OCI-LY1 (cell line): Measurements from ENCODE around the gene HES1.

ENCODE experiments used
- EZH2 ChIP-seq: fragments of 200-600 bp; sonication (generic), shearing (Covaris generic); IDR thresholded peaks from 2 replicates; pipeline ENCODE4 v1.8.0; 2017; ENCODE audit warnings: borderline replicate concordance, mixed run types, mild to moderate bottlenecking, antibody characterized with exemption, low read length, moderate library complexity, mixed read lengths
- TF ChIP-seq, protein P1 (sequence below): fragments of 200-600 bp; sonication (generic), shearing (Covaris generic); IDR thresholded peaks from 2 replicates; pipeline ENCODE4 v1.5.1; 2017; ENCODE audit warnings: mild to moderate bottlenecking, antibody characterized with exemption, low read length, moderate library complexity, mixed read lengths

- TF ChIP-seq, protein P1, sequence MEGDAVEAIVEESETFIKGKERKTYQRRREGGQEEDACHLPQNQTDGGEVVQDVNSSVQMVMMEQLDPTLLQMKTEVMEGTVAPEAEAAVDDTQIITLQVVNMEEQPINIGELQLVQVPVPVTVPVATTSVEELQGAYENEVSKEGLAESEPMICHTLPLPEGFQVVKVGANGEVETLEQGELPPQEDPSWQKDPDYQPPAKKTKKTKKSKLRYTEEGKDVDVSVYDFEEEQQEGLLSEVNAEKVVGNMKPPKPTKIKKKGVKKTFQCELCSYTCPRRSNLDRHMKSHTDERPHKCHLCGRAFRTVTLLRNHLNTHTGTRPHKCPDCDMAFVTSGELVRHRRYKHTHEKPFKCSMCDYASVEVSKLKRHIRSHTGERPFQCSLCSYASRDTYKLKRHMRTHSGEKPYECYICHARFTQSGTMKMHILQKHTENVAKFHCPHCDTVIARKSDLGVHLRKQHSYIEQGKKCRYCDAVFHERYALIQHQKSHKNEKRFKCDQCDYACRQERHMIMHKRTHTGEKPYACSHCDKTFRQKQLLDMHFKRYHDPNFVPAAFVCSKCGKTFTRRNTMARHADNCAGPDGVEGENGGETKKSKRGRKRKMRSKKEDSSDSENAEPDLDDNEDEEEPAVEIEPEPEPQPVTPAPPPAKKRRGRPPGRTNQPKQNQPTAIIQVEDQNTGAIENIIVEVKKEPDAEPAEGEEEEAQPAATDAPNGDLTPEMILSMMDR = no peak
- no peak for TF ChIP-seq EZH2
These were observed 1.1 kb downstream of the HES1 start for GRCh38 chr3:194137008-194137505.
